Activated T-cell treated with anti-CD3 and anti-CD28 coated beads for 1 hour (primary cell): ENCODE data around the gene PBRM1.

Source experiments
- DNase-seq: peaks from one replicate; pipeline ENCODE4 v3.0.0-alpha.2; 2020; ENCODE audit warnings: low read depth

Gene PBRM1

DNA sequence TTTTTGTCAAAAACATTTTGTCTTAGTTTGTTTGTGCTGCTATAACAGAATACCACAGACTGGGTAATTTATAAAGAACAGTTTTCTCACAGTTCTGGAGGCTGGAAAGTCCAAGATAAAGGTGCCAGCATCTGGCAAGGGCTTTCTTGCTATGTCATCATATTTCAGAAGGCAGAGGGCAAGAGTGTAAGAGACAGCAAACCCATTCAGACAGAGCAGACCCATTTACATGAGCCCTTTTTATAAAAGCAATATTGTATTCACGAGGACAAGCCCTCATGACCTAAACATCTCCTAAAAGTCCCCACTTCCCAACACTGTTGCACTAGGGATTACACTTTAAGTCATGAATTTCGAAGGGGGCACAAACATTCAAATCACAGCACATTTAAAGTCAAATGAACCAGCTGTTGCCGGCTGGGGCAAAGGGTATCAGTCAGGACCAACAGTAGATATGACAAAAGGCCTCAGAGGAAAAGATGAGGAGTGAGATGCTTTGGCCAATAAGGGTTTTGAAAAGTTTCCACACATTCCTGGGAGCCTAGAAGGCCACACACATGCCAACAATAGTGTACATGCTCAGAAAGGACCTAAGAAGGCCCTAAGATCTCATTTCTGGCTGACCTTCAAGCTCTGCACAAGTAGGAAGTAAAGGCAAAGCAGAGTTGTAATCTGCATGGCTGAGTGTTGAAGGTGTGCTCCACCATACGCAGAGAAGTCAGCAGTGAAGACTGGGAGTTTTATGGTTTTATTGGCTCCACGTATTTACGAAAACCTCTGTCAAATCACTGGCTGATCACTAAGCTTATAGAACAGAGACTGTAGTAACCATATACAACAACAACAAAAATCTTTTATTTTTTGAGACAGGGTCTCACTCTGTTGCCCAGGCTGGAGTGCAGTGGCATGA is 111.4 kb downstream of the PBRM1 start:
- no peak for DNase-seq

DNA sequence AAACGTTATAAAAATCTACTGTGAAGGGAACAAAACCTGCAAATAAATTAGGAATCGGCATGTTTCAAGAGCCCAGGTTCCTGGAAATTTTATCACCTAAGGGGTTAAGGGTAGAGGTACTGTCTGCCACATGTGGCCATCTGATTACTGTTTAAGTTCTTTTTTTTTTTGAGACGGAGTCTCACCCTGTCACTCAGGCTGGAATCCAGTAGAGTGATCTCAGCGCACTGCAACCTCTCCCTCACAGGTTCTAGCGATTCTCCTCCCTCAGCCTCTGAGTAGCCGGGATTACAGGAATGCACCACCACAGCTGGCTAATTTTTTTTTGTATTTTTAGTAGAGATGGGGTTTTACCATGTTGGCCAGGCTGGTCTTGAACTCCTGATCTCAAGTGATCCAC is 113.5 kb downstream of the PBRM1 start:
- no peak for DNase-seq

DNA sequence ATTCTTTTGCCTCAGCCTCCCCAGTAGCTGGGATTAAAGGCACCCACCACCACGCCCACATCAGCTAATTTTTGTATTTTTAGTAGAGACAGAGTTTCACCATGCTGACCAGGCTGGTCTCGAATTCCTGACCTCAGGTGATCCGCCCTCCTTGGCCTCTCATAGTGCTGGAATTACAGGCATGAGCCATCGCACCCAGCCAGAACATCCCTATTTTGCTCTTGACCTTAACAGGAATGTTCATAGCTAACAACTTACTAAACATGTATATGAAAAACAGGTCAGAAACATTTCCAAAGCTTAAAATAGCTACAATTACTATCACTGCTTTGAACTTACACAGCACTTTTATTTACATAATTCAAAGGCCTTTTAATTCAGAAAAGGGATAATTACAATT is 115.6 kb downstream of the PBRM1 start:
- no peak for DNase-seq

DNA sequence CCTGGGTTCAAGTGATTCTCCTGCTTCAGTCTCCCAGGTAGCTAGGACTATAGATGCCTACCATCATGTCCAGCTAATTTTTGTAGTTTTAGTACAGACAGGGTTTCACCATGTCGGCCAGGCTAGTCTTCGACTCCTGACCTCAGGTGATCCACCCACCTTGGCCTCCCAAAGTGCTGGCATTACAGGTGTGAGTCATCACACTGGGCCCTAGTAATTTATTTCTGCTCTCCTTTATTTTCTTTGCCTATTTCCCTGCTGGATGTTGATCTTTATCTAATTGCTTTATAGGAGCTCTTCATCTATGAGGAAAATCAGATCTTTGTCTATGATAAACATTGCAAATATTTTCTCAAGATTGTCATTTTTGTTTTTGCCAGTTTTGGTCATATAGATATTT is 117.6 kb downstream of the PBRM1 start:
- no peak for DNase-seq

DNA sequence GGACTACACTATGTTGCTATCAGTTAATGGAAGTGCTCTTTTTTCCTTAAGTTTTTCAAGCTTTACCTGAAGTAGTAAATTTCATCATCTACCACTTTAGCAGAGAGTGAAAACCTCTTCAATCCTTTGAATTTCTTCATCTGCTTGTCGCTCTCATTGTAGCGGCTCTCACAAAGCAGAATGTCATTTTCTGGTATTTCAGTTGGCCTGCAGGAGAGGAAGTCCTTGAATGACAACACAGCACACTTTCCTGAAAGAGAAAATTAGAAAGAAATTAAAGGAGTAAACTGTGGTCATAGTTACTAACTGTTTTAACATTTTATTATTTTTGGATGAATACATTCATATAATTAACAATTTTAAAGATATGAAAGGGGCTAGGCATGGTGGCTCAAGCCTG is 121.7 kb downstream of the PBRM1 start:
- DNase-seq = no peak

DNA sequence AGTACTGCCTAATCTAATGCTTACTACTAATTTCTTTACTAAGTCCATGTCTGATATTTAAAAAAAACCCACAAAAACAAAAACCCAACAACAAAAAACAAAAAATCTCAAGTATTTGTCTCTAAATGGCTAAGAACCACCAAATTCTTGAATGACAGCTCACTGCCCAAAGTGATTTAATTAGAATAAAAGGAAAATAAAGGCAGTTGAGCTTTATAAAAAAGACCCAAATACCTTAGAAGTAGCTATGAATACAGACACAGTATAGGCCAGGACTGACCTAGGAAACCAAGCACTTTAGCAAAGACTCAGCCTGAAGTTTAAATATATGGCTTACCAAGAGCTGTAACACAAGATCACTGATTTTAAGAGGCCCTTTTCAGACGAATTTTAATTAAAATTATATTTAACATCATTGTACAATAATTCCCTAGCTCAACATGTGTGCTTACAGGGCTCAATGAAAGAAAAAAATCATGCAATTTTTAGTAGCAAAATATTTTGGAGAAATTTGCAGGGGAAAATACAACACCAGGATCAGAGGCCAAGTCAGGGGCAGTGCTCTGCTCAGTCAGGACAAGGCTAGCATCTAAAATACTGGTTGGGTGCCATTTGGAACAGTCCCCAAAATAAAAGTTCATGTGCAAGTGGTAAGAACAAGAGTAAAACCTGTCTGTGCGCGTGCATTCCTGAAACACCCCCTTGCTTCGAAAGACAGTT is 124.5 kb downstream of the PBRM1 start:
- no peak for DNase-seq

DNA sequence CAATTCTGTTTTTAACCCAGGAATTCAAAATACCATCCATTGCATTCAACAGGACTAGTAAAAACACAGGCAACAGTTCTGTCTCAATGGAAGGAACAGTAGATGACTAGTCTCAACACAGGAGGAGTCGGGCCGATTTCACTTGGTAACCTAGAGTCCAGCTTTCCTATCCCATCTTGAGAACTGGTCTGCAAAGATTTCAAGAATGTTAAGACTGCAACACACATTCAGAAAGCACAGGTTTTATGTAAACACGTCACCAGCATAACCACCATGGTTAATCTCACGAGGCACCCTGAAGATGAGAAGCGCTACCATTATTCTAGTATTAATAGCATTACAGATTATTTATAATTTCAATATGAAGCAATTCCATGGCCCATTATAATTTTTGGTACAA is 127.3 kb downstream of the PBRM1 start:
- no peak for DNase-seq

DNA sequence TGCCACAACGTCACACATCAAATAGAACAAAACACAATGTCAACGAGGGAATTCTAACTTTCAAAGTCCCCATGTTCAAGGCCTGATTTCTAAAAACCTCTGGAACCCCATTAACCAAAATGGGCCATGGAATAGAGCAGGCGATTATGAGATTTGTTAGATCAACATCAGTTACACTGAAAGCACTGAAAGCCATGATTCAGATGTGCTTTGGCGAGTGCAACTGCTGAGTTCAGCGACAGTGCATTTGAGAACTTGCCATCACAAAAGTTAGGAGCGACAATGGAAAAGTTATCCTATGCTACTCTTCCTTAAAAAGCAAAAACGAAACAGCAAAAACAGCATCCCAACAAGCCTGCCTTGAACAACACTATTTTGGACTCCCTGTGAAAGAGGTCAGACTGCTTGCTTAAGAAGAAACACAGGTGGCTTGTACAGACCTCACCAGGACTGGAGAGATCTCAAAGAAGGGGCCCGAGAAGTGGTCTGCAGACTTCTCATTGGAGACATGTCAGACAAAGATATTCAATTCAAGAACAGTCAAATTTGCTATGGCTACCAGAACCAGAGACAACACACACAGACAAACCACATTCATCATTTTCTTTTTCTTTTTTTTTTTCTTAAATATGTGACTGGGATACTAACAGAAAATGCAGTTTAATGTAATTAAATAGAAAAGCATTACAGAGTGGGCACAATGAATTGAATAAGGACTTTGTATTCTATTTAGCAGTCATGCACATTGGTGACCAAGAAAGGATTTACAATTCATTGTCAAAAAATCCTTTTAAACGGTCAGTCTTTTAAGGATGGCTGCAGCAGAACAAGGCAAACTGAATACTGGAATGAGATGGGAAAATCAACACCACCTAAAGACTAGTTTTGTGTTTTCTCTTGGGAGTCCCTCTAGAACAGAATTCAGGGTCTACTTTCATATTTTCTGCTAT is 128.4 kb downstream of the PBRM1 start:
- no peak for DNase-seq

DNA sequence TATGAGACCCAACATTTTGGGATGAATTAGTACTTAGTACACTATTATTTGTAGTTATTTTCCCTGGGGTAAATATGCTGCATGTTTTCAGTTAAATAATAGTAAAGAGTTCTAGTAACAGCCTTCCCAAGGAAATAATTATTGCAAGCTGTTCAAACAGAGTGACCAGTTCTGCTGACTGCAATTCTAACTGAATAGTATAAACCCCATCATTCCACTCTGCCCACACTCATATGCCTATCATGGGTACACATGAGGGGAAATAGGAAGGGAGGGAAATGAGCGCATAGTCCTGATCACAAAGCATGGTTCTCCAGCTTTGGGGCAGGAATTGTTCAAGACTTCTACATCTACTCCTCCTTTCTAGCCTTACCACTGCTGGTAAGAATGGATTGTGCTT is 130.7 kb downstream of the PBRM1 start:
- DNase-seq = no peak

DNA sequence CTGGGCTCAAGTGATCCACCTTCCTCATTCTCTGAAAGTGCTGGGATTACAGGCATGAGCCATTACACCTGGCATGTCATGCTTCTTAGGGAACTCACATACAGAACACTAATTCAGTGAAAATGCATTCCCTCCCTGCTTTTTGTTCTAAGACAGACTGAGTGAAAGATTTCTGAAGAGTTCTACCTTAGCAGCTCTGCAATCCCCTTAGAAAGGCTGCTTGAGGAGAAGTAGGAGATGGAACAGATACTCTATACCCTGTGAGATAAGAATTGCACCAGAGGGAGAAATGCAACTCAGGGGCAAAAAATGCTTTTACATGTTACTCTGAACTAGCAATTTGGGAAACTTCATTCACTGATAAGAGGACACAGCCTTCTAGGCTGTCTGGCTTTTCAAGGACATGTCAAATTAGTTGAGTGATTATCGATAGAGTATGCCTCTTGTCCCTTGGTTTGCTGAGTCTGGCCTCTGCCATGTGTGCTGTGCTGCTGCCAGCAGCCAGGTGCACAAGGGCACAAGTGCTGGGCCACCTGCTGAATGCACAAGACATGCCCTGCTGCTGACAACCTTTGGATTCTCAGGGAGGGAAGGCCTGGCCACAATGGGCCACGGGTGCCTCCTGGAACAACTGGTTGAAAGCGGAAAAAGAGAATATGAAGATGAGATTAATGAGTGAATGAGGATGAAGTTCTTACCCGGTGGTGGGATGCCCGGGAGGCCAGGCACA is 131.5 kb downstream of the PBRM1 start:
- DNase-seq = no peak

DNA sequence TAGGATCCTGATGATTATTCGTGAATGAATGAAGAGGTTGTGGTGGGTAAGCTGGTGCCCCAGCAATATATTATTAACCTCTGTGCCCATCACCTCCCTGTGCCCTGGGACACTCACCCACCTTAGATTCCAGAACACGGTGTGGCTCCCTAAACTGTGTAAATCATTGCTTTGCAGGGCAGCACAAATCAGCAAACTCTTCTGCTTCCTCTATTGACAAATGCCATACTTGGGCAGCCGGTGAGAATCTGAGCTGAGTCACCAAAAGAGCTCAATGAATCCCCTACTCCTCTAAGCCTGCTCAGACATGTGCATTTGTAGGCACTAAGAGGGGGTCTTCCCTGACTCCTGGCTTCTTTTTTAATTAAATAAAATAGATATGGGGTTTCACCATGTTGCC is 133.6 kb downstream of the PBRM1 start:
- no peak for DNase-seq

DNA sequence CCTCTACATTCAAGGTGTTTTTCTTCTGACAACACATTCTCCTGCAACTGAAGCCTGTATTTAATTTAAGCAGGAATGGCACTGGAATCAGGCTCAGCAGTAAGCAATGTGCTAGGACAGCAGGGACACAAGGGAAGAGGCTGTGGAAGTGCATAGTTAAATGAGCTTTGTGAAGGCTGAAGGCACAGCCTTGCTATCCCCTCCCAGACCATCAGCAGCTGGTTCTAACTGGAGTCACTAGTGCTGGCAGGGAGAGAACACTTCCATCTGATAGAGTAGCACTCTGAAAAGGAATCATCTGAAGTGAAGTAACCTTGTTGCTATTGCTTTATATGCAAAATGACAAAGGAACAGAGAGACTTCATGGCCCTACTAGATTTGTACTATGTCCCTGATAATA is 134.6 kb downstream of the PBRM1 start:
- DNase-seq = no peak

DNA sequence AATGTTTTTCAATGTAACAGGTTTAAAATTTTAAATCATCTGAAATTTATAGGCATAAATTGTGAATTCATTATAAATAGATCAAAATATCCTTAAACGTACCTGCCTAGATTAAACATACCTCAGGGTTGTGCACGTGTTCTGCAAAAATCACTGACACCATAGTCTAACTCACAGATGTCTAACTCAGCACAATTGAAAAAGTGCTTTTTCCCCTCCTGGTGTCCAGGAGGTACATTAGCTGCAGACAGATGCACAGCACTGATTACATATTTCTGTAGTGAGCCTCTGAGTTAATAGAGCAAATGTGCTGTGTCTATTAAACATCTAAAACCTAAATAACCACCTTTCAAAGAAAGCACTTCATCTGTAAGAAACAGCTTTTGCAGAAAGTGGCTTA is 138.6 kb downstream of the PBRM1 start:
- DNase-seq = no peak

DNA sequence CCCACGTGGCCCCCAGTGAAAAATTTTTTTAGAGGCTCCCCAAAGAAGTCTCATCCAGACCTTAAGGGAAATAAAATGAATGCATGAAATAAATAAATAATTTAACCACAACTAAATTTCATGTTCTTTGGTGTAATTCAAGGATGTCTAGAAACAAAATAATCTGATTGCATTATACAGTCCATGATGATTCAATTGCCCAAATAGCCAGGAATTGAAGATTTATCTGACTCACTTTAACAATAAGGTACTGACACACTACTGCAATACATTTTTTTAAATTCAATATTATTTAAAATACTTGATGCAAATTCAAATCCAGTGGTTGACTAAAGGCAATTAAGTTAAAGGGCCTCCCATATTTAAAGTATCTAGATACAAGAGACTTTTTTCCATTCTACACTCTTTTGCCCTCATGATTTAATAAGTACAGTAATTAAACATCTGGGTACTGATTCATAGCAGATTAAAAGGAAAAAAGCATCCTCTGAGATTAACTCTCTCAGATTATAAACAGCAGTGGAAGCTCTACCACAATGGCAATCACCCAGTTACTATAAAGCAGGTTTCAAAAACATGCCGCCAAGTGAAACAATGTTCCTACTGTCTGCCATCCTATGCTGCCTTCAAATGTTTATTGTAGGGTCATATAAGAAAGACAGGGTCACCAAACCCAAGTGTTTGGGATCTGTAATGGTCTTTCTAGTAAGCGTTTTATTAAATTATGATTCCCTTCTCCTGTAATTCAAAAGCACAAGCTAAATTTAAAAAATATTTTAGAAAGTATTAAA is 139.4 kb downstream of the PBRM1 start:
- DNase-seq = no peak

DNA sequence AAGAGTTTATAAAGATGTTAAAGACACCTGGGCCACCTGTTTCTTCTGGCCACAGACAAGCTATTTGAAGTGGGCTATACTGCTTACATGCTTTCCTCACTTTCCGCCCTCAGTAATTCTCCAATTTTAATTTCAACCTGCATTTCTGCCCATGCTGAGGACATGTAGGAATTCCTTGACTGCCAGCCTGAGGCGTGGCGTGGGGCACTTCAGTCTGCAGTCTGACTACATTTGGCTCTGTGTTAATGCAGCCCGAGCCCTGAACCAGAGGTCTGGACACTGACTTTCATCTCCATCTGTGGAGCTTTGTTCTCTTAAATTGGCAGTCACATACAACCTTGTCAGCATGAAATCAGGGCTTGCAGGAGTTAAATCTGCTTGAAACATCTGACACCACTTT is 140.8 kb downstream of the PBRM1 start:
- no peak for DNase-seq

DNA sequence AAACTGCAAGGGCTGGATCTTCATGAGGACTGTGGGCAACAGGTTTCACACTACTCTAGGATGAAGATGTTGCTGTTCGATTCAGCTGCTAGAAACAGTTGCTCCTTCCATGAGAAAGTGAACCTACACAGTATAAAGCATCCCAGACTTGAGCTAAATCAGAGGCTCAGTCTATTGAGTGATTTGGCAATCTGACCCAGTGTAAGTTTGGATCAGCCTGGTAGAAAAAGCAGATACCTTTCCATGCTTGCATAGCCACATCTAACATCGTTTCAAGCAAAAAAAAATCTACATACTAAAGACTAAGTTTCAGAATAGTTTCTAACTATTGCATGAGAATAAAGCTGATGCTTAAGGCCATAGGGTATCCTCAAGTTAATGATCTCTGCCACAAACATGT is 144.7 kb downstream of the PBRM1 start:
- no peak for DNase-seq

DNA sequence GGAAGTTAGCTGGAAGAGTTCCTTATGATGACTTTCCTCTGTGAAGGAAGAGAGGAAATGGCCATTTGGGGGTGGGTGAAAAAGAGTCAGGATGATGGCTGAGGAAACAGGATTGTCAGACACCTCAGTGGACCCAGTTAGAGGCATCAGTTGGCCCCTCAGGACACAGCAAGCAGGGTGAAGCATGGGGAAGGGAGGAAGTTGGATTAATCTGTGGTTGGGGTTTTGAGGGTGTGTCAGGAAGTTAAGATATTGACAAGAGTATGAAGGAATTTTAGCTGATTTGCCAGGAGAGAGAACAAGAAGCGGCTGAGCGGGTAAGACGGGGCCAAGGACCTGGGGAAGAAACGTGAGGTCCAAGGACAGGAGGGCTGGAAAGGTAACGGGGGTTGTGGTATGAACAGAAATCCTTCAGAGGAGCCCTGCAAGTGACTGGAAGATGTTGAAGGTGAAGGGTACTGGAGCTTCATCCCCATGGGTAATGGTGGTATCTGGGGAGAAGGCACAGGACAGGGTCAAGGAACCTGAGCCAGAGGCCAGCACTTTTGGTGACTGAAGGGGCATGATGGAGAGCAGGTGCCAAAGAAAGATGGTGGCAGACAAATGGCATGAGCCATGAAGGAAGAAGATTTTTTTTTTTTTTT is 146.6 kb downstream of the PBRM1 start:
- no peak for DNase-seq

DNA sequence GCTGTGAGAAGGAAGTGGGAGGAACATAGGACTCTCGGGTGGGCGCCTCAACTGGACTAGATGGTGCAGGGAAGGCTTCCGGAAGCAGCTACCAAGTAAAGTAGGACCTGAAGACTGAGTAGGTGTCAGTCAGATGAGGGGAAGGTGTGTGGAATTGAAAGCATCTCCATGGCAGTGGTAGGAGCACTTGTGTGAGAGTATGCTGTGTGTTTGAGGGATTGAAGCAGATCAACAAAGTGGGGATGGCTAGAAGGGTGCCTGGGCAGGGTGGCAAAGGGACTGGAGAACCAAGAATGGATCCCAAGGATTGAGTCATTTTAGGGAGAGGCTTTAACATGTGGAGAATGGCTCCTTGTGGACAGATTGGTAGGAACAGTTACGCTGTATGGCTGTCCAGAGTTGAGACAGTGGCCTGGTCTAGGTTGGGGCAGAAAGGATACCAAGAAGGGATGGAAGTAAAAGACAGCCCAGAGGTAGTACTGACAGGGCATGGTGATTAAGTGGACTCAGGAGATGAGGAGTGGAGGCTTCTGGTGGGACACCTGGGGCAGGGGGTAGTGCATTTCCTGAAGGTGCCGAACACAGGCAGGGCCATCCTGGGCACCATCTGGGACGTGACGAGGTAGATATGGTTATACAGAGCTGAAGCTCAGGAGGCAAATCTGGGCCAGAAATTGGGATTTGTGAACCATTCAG is 147.8 kb downstream of the PBRM1 start:
- no peak for DNase-seq

DNA sequence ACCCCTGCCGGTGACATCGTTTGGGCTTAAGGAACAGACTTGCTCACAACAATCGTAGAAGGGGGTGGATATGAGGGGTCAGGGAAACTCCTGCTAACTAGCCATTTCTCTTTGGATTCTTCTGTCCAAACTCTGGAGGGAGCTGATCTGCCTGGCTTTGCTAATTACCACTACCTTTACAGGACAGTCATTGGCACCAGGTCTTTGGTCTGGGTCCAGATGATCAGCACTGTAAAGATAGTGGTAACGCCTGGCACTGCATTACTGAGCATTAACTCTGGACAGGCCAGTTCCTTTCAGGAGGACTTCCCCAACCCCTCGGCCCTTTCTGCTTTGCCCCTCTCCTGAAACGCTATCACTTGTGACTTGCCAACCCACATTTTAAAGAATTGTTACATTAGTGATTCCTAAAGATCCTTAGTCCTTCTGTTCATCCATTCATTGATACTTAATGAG is 148.5 kb downstream of the PBRM1 start:
- no peak for DNase-seq
